ENCODE data around the gene LPAR2. TPM values are rescaled to one million over a fixed set of nuclear protein-coding genes. Genes with fewer than 3 reads are reported as not detected.

Gene LPAR2
- total and polyA plus RNA-seq, 10 of the 15 experiments (the other 5 are each of a cell fraction or from before 2014, with no cell fraction given) = 0.98 to 23.8 (median 10.2) TPM

GRCh38 chr19:19623383-19623782 is 4.6 kb downstream of the LPAR2 start:
- H3K4me2 ChIP-seq (ENCODE audit: control insufficient read depth, insufficient read depth) = no peak overlapping the region
- ChIA-PET SMC1A (ENCODE audit: uncharacterized antibody, unreplicated experiment) (interaction anchor here (1.4 to 1.5 kb wide), 2 partner anchors 10 to 26 kb away, joined by 3 to 6 read pairs; no protein-coding TSS in a partner anchor), CTCF (interaction anchor here (0.8 to 1.0 kb wide), 2 partner anchors 17 to 91 kb away, joined by 3 read pairs; no protein-coding TSS in a partner anchor), POLR2A (interaction anchor here (0.7 to 1.2 kb wide), 2 partner anchors 15 to 88 kb away, joined by 3 to 5 read pairs; no protein-coding TSS in a partner anchor), RAD21 (ENCODE audit: unreplicated experiment) (interaction anchor here (0.7 kb wide), 1 partner anchor 91 kb away, joined by 3 read pairs; no protein-coding TSS in a partner anchor)
- no peak for DNase-seq (ENCODE audit: low read depth, low spot score)
- H3K9me3 ChIP-seq (replicated peaks; ENCODE audit: control insufficient read depth, insufficient read depth, low read length) = no peaks in the 10 kb centered on the region
- H3K4me3 ChIP-seq = no peak overlapping the region
- in situ Hi-C loops (cut with MboI) (no loop called here), intact Hi-C loops (cut with micrococcal nuclease; ENCODE audit: unreplicated experiment) (no loop called here)
- no peaks in the 10 kb centered on the region for H3K27me3 ChIP-seq (replicated peaks in 1 of 2; ENCODE audit: control insufficient read depth in 2 of 2, insufficient read depth in 2 of 2, low read length in 1 of 2)
- no peaks in the 10 kb centered on the region for H4K20me1 ChIP-seq (ENCODE audit: control insufficient read depth, insufficient read depth)
- no peak overlapping the region for H3K9ac ChIP-seq (ENCODE audit: control insufficient read depth, insufficient read depth, low read length)
- WGBS (ENCODE audit: insufficient coverage, insufficient replicate concordance, low lambda C conversion rate, missing lambda C conversion rate) = 99% methylated on average over 4 of the region's 5 CpGs
- H3K79me2 ChIP-seq (ENCODE audit: control insufficient read depth, insufficient read depth, low read length) = no peaks in the 10 kb centered on the region
- H3K4me1 ChIP-seq (ENCODE audit: control insufficient read depth, insufficient read depth, low read length) = 0 out of 2 replicates have a peak, but pooled peaks cover 5% of the 10 kb centered on the region
- FAIRE-seq = no peak
- H2AFZ ChIP-seq (ENCODE audit: control insufficient read depth, low read depth, low read length) = no peak overlapping the region
- H3K36me3 ChIP-seq (ENCODE audit: control insufficient read depth in 2 of 2, insufficient read depth in 2 of 2, low read length in 1 of 2) = no peaks in the 10 kb centered on the region; a peak in 2 of 4 replicates
- BruUV-seq (replicated peaks) = no TSS peak
- no peak overlapping the region for H3K27ac ChIP-seq (ENCODE audit: control insufficient read depth, insufficient read depth)
- no peak for TF ChIP-seq TBL1XR1 (IDR thresholded peaks at IDR 0.05; ENCODE audit: low read depth, low read length)
- no peak for TF ChIP-seq SMARCA5 (IDR thresholded peaks at IDR 0.05)
- TF ChIP-seq NFIC (IDR thresholded peaks at IDR 0.05; ENCODE audit: low read depth, low read length) = no peak
- TF ChIP-seq ZNF217 (IDR thresholded peaks at IDR 0.05) = no peak
- no peak for TF ChIP-seq KLF5 (IDR thresholded peaks at IDR 0.05; ENCODE audit: partially characterized antibody)
- TF ChIP-seq NR2C1 (IDR thresholded peaks at IDR 0.05) = no peak
- TF ChIP-seq NFXL1 (IDR thresholded peaks at IDR 0.05; ENCODE audit: borderline replicate concordance) = no peak
- no peak for TF ChIP-seq ZNF592 (IDR thresholded peaks at IDR 0.05)
- no peak for ATAC-seq

All from GM12878 (cell line).